Vagina (tissue), 2 donors: ENCODE data around the gene ZMYND11.

ENCODE experiments used
- CTCF ChIP-seq, 3 experiments: fragments of 450-650 bp in 2 of 3; fragments of 200-600 bp in 1 of 3; sonication (generic) in 1 of 3; IDR thresholded peaks; one replicate each; pipeline ENCODE4 v1.5.1; 2017 to 2019; ENCODE audit warnings: antibody characterized with exemption in 3 of 3, mild to moderate bottlenecking in 2 of 3, moderate library complexity in 2 of 3
- POLR2AphosphoS5 ChIP-seq, 2 donors: sonication (generic); formaldehyde crosslinking; IDR thresholded peaks; one replicate each; pipeline ENCODE4 v1.9.0; 2017; ENCODE audit warnings: antibody characterized with exemption in 2 of 2, mild to moderate bottlenecking in 2 of 2, low read depth in 1 of 2; ENCODE audit not compliant: insufficient read depth in 1 of 2

DNA sequence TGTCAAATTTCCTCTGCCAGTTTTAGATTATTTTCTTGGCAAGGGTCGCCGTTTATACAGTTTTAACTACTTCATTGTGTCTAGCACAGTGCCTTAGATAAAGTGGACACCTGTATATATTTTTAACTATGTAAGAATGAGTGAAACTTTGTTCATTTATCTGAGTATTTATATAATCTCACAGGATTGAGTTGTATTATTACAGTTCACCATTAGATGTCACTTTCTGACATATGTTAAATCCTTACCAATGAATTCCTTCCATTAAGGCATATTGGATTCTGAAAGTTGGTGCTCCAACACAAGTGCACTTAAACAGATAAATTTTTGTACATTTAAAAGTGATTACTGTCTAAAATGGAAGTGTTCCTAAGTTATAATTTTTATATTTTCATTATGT is 43.0 kb downstream of the ZMYND11 start:
- TF ChIP-seq POLR2AphosphoS5 (IDR thresholded peaks at IDR 0.05; ENCODE audit: insufficient read depth in 1 of 2, low read depth in 1 of 2) (no peak), CTCF (IDR thresholded peaks at IDR 0.05) (peak in 2 of 3 experiments; percentile 28 to 30)
